Cerebellar nuclear complex (tissue), 1 donor: ENCODE measurements around the gene ST6GALNAC2.

Source experiments
- DNase-seq, 2 experiments: peaks; one replicate each; lab custom pipeline; 2025; lab: John Stamatoyannopoulos, UW

Gene ST6GALNAC2

DNA sequence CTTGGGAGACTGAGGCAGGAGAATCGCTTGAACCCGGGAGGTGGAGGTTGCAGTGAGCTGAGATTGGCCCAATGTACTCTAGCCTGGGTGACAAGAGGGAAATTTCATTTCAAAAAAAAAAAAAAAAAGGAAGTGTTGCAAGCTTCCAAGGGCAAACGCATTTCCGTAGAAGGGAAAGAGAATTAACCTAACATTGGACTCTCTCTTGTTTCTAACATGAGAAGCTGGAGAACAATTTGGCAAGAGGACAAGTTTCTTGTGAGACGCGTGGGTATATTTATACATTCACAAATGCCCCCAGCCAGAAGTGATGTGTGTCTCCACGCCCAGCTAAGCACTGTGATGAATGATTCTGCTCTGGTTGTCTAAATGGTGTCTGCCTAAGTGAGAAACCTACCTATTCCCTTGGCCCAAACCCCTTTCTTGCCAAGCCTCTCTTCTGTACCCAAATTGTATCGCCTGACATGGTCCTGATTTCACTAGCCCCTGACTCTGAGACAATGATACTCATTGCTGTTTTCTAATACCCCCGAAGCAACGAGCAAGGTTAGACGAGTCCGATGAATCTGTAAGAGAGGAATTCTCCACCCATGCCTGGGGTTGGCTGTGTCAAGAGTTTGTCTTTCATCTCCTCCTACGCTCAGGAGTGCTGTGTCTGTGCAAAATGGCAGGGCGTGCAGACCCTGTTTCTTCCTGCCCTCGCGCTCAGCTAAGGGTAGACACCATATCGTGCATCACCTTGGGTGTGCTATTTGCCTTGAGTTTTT is 14.2 kb upstream of the ST6GALNAC2 start:
- DNase-seq = no peak

DNA sequence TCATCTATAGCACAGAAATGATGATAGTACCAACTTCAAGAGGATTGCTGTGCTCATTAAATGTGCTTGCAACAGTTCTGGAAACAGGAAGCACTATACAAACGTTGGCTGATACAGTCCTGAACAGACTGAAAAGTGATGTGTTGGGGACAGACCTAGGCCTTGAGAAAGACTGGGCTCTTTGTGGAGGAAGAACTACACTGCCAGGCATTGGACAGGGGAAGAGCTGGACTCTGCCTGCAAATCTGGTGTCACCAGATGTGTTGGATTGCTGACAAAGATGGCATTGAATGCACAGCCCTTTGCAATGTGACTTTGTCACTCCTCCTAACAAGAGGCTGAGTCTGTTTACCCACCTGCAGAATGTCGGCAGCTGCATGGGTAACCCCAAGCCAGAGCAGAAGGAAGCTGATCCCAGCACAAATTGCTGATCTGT is 12.4 kb upstream of the ST6GALNAC2 start:
- no peak for DNase-seq

DNA sequence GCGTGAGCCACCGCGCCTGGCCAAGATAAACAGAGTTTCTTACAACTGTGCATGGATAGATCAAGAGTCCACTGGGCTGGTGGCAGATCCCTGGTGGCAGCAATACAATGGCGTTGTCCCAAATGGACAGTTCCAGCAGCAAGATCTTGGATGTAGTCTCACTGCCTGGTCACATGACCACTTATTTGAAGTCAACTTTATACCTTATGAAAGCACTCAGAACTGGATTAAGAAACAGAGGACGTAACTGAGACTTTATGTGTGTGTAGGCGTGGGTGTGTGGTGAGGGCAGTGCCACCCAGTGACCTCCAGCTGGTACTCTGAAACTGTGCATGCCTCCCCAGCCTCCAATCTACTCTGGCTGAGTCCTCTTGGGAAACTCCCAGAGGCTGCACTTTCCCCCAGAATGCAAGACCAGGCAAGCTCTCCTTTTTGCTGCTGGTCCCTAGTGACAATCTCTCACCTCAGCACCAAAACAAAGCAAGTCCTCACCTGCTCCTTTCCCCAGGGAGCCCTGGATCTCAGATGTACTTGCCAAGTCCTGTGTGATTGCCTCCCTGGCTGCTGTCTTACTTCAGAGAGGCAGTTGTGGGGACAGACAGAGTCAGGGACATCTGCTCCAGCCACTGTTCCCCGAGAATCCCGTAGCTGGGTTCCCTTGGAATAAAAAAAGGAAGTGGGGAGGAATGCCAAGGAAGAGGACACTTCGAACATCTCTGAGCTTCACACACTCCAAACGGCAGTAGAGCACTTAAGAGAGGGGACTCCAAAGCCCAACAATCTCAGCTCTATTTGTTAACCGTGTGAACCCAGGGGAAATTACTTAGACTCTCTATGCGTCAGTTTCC is 11.7 kb upstream of the ST6GALNAC2 start:
- no peak for DNase-seq

DNA sequence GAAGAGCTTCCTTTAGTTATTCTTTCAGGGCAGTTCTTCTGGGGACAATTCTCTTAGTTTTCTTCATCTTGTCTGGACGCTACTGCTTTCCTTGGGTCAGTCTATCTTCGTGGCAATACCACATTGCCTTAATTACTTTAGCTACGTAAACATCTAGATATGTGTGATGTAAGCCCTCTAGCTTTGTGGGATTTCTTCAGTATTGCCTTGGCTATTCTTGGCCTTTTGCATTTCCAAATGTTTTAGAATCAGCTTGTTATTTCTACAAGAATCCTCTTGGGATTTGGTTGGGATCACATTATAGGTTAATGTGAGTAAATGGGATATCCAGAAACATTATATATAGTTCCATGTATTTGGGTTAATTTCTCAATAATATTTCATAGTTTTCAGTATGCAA is 9.0 kb upstream of the ST6GALNAC2 start:
- no peak for DNase-seq

DNA sequence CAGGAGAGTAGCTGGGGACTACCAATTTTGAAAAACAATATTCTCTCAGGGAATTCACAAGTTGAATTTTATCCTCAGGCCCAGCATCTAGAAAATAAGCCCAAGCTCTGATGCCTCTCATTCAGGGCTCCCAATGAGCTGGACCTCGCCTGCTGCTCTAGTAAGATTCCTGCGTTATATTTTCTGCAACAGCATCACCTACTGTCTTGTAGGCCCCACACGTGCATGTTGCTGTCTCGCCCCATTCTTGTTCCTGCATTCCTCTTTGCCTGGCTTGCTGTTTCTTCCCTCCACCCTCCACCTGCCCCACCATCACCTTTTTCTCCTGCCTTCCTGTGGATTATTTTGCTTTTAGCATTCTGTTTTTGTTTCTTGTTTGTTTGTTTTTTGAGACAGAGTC is 8.3 kb upstream of the ST6GALNAC2 start:
- no peak for DNase-seq

DNA sequence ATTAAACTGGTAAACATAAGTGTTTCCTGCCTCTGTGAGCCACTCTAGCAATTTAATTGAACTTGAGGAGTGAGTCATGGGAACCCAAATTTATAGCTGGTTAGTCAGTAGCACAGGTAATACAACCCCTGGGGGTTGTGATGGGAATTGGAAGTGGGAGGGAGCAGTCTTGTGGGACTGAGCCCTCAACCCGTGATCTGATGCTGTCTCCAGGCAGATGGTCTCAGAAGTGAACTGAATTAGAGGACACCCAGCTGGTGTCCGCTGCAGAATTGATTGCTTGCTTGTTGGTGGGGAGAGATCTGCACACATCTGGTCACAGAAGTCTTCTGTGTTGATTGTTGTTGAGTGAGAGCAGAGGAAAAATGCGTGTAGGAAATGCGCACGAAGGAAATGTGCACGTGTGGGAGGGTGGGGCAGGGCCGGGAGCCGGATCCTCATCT is 7.7 kb upstream of the ST6GALNAC2 start:
- DNase-seq = no peak

DNA sequence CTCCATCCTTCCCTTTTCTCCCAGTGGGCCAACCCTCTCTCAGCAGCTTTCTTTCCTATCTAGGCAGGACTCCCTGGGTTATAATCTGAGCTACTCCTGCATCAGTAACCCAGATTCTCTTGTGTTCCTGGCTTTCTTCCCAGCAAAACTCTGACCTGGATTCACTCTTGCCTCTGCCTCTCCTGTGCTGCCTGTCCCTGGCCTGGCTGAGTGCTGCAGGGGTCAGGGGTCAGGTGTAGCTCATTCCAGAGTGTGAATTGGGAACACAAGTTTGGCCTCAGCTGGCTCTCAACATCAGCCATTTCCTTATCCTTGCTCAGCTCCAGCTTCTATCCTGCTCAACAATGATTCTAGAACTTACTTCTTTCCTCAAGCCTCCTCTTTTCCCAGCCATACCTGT is 2.5 kb upstream of the ST6GALNAC2 start:
- no peak for DNase-seq

DNA sequence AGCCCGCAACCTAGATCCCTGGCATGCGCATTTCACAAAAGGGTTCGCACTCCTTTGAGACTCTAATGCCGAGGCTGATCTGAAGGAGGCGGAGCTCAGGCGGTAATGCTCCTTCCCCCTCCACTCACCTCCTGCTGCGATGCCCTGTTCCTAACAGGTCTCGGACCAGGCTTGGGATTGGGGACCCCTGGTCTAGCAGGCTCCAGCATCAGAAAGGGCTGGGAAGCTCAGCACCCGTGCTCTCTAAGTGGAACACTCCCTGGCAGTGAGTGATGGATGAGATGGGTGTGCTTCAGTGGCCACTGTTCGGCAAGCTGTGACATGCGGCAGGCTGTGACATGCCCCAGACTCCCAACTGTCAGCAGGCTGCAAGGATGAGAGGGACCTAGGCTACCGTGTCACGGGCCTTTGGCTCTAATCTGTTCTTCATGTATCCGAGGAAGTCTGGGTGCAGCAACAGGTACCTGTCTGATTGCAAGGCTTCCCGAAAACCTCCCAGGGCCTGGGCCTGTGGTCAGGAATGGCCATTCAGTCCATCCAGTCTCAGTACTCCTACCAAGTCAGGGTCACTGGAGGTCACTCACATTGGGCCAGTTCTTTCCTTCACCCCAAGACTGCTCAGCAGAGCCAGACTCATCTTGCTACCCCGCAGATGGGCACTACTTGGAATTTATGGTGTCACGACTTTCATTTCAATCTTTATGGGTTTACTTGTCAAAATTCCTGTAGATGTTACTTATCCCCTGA is 1.3 kb upstream of the ST6GALNAC2 start:
- no peak for DNase-seq

DNA sequence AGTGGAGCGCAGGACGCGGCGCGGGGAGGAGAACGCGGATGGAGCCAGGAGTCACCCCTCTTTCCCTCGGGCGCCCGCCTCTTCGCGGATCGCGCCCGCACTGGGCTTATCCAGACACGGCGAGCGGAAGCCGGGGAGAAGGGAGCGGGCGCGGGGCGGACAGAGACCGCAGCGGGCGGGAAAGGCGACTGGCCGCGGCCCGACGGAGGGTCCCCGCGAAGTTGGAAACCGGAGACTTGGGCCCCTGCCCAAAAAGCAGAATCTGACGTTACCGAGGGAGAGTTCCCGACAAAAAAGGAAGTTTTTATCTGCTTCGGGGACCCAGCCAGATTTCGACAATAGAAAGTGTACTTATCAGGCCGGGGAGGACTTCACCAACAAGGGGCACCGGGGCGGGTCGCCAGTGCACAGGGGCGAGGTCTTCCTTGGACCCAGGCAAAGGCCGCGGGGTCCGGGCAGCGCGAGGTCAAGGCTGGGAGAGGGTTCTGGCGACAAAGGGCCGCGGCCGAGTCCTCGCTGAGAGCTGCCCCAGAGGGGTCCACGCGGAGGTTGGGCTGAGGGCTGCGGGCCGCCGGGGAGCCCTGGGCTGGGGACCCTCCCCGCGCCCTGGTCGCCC is 519 bp downstream of the ST6GALNAC2 start:
- no peak for DNase-seq

DNA sequence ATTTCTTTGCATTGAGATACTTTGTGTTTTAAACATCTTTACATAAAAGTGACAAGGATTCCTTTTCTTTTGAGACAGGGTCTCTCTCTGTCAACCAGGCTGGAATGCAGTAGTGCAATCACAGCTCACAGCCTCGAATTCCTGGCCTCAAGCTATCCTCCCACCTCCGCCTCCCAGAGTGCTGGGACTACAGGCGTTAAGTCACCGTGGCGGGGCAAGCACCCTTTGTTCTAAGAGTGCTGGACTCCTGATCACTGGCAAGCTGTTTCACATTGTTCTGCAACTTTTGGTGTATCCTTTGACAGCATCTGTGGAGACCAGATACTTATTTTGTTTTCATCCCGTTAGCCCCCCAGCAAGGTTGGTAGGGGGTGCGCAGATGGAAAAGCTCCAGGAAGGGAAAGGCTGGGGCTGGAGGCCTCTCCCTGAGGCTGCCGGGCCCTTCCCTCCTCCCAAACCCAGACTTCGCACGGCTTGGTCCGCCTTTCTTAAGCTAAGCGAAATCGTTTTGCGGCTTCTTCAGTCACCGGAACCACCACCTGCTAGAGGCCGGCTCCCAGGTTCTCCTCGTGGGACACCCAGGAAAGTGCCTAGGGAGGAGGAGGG is 1.1 kb downstream of the ST6GALNAC2 start:
- DNase-seq = no peak

DNA sequence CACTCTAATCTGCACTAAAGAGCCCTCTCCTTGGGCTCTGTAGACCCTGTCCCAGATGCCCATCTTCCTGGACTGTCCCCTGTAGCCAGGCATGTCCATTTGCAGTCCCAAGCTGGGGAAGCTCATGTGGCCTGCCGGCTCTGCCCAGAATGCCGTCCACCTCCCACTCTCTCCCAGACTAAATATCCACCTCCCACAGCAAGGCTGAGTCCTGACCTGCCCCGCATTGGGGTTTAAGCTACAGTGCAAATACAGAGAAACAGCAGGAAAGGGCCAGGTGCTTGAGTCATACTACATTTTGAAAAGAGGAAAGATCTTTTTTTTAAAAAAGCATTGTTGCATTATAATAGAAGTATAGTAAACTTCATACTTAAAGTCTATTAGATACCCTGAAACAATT is 3.0 kb downstream of the ST6GALNAC2 start:
- DNase-seq = no peak

DNA sequence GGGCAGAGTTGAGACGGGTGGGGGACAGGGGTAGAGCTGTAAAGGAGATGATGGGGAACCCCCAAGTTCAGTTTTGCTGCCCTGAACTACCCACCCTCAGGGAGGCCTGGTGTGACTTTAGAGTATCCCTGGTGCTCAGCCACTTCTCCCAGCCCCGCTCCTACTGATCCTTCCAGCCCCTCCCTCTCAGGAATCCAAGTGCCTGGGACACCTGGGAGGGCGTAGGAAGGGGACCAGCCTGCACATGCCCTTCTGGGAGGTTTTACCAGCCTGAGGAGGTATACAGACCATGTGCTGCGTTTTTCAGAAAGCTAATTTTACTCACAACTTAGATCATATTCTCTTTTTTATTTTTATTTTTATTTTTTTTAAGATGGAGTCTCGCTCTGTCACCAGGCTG is 4.1 kb downstream of the ST6GALNAC2 start:
- DNase-seq = no peak

DNA sequence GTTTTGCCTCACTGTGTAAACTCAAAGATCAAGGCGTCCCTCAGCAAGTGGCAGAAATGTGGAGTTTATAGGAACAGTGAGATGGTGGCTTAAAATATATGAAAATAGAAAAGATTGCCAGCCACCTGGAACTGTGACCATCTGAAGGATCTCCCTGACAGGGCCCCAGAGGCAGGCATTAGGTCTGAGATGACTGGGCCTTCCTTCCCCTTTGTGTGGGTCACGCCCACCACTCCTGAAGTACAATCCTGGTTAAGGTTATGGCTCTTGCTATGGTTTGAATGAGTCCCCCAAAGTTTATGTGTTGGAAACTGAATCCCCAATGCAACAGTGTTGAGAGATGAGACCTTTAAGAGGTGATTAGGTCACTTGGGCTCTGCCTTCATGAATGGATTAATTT is 6.4 kb downstream of the ST6GALNAC2 start:
- DNase-seq = no peak

DNA sequence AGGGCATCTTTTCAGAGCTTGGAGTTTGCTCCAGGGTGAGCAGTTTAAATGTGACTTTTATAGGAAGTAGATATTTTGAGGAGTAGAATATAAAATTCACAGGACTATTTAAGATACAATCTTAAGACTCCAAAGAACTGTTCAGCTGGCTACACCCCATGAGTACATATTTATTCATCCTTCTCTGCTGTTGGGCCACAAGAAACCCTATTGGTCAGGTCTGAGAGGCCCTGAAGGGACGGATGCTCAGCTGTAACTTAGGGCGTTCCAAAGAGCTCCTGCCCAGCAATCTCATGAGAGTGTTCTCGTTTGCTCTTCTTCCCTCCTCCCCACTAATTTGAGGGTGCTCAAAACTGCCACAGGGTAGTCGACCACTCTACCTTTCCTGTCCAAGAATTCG is 7.3 kb downstream of the ST6GALNAC2 start:
- DNase-seq = no peak

DNA sequence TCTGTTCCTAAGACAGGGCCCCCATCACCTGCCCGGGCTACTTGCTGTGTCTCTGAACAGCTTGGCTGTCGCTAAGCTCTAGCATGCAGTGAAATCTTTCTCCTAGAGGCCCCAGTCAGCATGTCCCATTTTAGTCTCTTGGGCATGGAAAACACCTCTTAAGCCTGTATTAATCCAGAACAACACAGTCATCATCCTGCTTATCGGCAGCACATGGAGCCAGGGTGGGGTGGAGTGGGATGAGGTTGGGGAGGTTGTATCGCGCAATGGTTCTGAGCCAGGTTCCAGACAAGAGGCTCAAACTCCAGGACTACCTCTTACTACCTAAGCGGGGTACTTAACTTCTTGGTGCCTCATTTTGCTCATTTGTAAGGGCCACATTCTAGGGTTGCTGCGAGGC is 7.8 kb downstream of the ST6GALNAC2 start:
- DNase-seq = no peak

DNA sequence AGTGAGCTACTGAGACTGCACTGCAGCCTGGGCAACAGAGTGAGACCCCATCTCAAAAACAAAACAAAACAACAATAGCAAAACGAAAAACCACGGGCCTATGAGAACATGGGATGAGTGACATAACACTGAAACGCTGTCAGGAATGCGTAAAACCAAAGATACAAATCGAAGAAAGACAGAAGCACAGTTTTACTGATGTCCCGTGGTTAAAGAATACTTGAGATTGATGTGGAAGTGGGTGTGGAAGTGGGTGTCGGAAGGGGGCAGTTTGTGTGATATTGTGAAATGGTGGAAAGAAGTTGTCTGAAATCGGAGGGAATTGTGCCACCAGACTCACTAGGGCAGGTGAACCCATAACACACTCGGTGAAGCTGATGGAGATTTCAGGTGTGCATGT is 9.5 kb downstream of the ST6GALNAC2 start:
- no peak for DNase-seq

DNA sequence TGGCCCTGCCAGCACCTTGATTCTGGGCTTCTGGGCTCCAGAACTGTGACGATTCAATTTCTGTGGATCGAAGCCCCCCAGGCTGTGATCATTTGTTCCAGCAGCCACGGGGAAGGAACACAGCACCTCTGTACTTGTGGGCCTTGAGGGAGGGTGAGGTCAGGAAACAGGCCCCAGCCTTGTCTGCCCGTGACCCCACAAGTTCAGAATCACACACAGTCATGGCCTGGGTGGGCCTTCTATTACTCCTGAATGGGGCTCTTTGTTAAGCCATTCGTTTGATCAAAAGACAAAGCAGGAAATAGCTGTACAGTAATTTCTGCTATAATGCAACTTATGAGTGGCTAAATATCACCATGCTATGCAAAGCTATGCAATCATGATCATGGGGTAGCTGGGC is 10.1 kb downstream of the ST6GALNAC2 start:
- DNase-seq = no peak

DNA sequence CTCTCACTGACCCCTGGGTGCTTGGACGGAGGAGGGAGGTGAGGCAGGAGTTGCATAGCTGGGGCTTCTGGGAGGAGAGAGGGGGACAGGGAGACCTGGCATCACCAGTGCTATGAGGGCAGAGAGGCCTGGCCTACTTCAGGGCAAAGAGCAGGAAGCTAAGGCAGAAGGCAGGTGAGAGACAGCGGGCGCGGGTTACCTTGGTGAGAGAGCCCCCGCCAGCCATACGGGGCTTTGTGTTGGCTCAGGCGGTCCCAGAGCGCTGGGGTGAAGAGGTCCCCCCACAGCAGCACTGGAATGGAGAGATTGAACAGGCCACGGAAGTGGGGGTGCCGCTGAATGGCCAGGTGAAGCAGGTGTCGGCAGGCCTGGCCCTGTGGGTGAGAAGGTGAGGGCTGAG is 11.5 kb downstream of the ST6GALNAC2 start:
- DNase-seq = no peak

DNA sequence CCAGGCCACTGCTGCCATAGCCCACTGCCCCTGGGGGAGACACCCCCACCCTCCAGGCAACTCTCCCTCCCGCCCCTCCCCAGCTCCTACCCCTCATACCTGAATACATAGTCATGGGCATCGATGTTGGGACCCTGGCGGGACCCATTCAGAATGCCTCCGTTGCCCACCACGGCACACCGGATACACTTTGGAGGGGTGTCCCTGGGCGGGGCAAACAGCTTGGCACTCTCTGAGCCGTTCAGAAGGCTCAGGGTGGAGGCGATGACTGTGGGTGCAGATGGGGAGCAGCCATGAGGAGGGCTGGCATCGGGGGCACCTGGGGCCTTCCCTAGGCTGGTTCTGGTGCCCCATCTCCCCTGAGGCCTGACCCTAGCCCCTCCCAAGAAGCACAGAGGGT is 12.6 kb downstream of the ST6GALNAC2 start:
- no peak for DNase-seq

DNA sequence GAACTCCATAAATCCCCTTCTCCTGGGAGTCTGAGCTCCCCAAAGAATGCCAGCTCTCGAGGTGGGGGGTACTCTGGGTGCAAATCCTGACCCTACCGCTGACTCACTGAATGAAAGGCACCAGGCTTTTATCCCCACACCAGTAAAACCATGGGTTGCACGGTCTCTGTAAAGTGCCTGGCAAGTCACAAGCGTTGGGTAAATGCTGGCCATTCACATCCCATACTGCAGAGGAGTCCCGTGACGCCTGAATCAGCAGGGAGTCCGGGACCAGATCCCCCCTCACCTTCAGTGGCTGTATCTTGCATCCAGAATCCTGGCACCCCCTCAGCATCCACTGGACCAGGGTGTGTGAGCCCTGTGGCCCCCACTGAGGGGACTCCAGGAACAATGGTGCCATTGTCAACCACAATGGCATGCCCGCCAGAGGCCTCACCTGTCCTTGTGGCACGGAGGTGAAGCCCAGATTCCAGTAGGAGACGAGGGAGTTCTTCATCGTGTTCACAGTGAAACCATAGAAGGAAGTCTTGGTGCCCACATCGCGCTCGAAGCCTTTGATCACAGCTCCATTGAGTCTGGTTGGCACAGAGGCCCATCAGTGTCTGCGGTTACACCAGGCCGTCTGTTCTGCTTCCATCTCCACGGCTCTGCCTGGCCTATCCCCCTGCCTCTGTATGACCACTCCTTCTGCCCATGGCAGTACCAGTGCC is 13.3 kb downstream of the ST6GALNAC2 start:
- no peak for DNase-seq

DNA sequence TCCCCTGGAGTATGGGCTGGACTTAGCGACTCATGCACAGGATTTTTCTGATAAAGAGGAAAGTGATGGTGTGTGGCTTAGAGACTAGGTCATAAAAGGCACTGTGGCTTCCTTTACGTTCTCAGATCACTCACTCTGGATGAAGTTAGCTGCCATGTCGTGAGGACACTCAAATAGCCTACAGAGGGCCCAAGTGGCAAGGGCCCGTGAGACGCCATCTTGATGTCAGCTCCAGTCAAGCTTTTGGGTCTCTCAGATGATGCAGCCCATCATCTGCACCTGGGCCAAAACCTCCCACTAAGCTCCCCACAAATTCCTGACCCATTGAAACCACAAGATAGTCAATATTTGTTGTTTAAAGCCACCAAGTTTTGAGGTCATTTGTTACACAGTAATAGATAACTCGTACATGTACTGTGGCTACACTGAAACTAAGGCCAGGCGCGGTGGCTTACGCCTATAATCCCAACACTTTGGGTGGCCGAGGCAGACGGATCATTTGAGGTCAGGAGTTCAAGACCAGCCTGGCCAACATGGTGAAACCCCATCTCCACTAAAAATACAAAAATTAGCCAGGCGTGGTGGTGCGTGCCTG is 14.7 kb downstream of the ST6GALNAC2 start:
- no peak for DNase-seq
